GM12864 (cell line): Measurements from ENCODE around the gene POT1.

ENCODE experiments used
- DNase-seq: peaks from one replicate; pipeline ENCODE4 v3.0.0-alpha.2; 2011; ENCODE audit warnings: low read depth
- H3K4me3 ChIP-seq: 2 replicates; pipeline ENCODE4 v1.5.1; 2011; ENCODE audit warnings: mild to moderate bottlenecking, low read depth, low read length, control low read depth
- TF ChIP-seq, protein P1 (sequence below): IDR thresholded peaks from 2 replicates; pipeline ENCODE4 v1.5.1; 2011; ENCODE audit warnings: low read depth, mild to moderate bottlenecking, moderate library complexity, low read length, control low read depth, inconsistent platforms; ENCODE audit errors: missing control alignments

Gene POT1

DNA sequence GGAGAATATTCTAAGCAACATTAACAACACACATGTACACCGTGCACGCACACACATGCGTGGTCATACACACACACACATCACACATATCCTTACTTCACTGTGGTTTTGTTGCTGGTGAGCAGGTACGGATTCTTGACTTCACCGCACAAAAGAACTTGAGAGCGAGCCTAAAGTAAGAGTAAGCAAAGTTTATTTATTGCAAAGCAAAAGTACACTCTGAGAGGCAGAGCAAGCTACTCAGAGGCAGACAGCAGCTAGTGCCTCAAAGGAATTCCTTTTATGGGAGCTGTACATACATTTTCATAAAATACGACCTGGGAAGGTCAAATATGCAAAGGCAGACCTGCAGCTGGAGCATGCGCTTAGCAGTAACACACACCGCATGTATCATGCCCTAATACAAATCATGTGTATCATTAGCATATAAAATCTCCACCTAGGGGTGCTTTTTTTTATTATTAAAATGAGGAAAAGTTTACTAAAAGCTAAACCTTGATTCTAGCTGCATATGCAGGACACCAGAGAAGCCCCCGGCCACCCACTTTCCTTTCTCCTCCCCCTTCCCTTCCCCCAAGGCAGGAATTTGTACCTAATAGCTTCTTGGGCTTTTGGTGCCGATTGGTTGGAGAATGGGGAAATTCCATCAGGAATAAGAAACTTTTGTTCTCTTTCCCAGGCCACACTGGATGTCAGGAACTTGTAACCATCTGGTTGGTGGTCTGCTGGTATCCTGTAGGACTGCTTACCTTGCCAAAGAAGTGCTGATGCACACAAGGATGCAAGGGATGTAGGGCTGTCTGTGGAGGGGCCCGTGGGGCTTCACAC lies 147.5 kb downstream of the POT1 start:
- H3K4me3 ChIP-seq = no peak overlapping the region
- TF ChIP-seq, protein P1, sequence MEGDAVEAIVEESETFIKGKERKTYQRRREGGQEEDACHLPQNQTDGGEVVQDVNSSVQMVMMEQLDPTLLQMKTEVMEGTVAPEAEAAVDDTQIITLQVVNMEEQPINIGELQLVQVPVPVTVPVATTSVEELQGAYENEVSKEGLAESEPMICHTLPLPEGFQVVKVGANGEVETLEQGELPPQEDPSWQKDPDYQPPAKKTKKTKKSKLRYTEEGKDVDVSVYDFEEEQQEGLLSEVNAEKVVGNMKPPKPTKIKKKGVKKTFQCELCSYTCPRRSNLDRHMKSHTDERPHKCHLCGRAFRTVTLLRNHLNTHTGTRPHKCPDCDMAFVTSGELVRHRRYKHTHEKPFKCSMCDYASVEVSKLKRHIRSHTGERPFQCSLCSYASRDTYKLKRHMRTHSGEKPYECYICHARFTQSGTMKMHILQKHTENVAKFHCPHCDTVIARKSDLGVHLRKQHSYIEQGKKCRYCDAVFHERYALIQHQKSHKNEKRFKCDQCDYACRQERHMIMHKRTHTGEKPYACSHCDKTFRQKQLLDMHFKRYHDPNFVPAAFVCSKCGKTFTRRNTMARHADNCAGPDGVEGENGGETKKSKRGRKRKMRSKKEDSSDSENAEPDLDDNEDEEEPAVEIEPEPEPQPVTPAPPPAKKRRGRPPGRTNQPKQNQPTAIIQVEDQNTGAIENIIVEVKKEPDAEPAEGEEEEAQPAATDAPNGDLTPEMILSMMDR = no peak
- DNase-seq = no peak

DNA sequence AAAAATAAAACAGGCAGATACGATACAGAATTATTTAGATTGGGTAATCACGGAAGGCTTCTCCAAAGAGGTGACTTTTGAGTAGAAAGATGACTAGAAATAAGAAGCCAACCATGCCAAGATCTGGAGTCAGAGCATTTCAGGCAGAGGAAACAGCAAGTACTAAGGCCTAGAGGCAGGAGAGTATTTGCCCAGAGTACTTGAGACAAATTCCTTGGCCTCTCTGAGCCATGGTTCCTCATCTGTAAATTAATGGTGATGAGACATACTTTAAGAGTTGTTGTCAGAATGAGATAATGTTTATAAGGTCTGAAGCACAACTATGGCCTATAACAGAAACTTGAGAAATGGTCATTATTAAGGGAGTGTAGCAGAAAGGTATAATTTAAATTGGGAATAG lies 148.2 kb downstream of the POT1 start:
- no peak for DNase-seq

DNA sequence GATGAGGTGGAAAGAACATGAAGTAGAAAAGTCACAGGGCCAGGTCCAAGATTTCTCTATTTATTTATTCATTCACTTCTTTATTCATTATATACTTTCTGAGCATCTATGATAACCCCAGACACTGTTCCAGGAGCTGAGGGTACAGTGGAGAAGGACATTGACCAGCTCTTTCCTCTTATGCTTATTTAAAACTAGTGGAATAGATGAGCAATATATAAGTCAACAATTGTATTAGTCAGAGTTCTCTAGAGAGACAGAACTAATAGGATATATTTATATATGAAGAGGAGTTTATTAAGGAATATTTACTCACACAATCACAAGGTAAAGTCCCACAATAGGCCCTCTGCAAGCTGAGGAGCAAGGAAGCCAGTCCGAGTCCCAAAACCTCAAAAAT lies 149.0 kb downstream of the POT1 start:
- no peak overlapping the region for H3K4me3 ChIP-seq
- DNase-seq = no peak
- TF ChIP-seq, protein P1 = no peak

More for the DNA sequence above, 148.2 kb downstream of the POT1 start:
- TF ChIP-seq, protein P1 = no peak
- H3K4me3 ChIP-seq = no peak overlapping the region

DNA sequence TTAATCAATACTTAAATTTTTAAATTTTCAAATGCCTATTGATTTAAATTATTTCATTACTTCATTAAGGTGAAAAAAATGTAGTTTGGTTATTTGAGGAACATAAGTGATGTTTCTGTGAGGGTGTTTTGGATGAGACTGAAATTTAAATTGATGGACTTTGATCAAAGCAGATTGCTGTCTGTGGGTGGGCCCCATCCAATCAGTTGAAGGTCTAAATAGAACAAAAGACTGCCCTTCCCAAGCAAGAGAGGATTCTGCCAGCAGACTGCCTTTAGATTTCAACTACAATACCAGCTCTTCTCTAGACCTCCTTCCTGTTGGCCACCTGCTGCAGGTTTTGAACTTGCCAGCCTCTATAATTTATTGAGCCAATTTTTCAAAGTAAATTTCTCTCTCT lies 149.6 kb downstream of the POT1 start:
- no peak for DNase-seq
- TF ChIP-seq, protein P1 = no peak
- no peak overlapping the region for H3K4me3 ChIP-seq

DNA sequence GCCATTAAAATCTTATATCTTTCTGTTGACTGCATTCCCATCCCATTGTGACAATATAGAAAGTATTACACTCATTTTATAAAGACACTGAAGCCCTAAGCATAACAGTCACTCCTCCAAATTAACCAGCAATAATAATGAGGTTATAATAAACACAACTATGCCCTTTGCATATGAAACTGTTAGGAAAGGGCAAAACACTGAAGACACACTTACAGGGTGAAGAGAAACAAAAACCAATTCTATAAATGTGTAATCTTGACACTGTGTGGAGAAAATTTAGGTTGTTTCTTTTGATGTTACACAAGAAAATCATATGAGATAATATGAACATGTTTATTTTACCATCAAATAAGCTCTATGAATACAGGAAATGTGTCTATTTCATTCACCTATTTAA lies 150.0 kb downstream of the POT1 start:
- TF ChIP-seq, protein P1 = no peak
- DNase-seq = no peak
- H3K4me3 ChIP-seq = no peak overlapping the region

DNA sequence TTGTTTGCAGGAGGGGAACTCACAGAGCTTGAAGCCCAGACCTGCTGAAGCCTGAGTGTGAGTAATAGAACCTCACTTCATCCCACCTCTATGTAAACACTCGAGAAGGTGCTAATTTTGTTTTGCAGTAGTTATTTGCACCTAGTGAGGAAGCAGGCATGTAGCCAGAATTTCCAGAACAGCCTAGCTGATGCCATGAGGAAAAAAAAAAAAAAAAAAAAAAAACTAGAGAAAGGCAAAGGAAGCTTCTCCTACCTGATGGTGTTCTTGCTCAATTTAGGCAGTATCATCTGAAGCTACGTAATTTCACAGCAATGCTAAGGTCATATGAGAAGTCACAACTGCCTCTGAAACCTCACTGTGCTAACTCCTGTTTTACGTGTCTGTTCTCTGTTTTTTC lies 150.4 kb downstream of the POT1 start:
- TF ChIP-seq, protein P1 = no peak
- no peak for DNase-seq
- no peak overlapping the region for H3K4me3 ChIP-seq

DNA sequence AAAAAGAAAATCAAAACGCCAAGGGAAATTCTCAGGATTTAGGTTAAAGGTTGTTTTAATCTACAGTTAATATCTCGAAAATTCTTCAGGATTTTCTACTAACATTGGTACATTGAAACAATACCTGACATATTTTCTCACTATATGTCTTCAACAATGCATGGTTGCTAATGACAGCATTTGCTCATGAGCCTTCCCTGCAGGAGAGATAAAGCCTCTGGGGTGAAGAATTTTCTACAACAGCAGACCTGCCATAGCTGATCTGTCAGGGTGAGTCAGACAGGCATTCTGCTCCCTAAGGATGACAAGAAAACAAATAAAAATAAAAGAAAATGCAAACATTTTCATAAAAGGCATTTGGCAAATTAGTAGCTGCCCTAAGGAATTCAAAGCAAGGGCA lies 152.4 kb downstream of the POT1 start:
- H3K4me3 ChIP-seq = no peak overlapping the region
- no peak for DNase-seq
- TF ChIP-seq, protein P1 = no peak
